ENCODE data around the gene GLRX3. TPM values are rescaled to one million over a fixed set of nuclear protein-coding genes. Genes with fewer than 3 reads are reported as not detected.

GLRX3 gene
- total RNA-seq, 4 donors from 2014 or later: 28.4 to 38.2 (median 35.9) TPM

- Histone ChIP-seq H3K9me3 (no peaks in the 10 kb centered on the region), H3K4me1 (peaks cover 0 to 2% (median under 1%) of the 10 kb centered on the region in 4 donors), H3K4me3 (no peak overlapping the region), H3K36me3 (no peaks in the 10 kb centered on the region), H3K27me3 (peaks cover 0 to 8% of the 10 kb centered on the region in 2 donors), H3K27ac (no peak overlapping the region)
- TF ChIP-seq EP300 (IDR thresholded peaks at IDR 0.05): no peak
- TF ChIP-seq POLR2A (IDR thresholded peaks at IDR 0.05): no peak
- TF ChIP-seq CTCF (IDR thresholded peaks at IDR 0.05): no peak
- 76 to 77% methylated on average over 10 of the region's 10 CpGs for WGBS, 2 donors
- no peak for DNase-seq (ENCODE audit: low spot score in 2 of 2)
These were observed 59.6 kb downstream of the GLRX3 start for GRCh38 chr10:130195746-130196294.

- TF ChIP-seq EP300 (IDR thresholded peaks at IDR 0.05): no peak
- no peak for TF ChIP-seq POLR2A (IDR thresholded peaks at IDR 0.05)
- TF ChIP-seq CTCF (IDR thresholded peaks at IDR 0.05): no peak
- Histone ChIP-seq H3K4me3 (no peak overlapping the region), H3K27me3 (peaks cover 0 to 10% of the 10 kb centered on the region in 2 donors), H3K4me1 (no peaks in the 10 kb centered on the region), H3K36me3 (no peaks in the 10 kb centered on the region), H3K9me3 (no peaks in the 10 kb centered on the region), H3K27ac (no peak overlapping the region)
- WGBS, 2 donors: 86 to 89% methylated on average over 13 to 14 of the region's 15 CpGs
- DNase-seq (ENCODE audit: low spot score in 2 of 2): no peak
These were observed 60.6 kb downstream of the GLRX3 start for GRCh38 chr10:130196511-130197487.

- Histone ChIP-seq H3K9me3 (no peaks in the 10 kb centered on the region), H3K27me3 (peaks cover 0 to 10% of the 10 kb centered on the region in 2 donors), H3K36me3 (no peaks in the 10 kb centered on the region), H3K4me3 (no peak overlapping the region), H3K4me1 (no peaks in the 10 kb centered on the region), H3K27ac (no peak overlapping the region)
- no peak for DNase-seq (ENCODE audit: low spot score in 2 of 2)
- TF ChIP-seq POLR2A (IDR thresholded peaks at IDR 0.05): no peak
- no peak for TF ChIP-seq EP300 (IDR thresholded peaks at IDR 0.05)
- TF ChIP-seq CTCF (IDR thresholded peaks at IDR 0.05): no peak
- 69% methylated on average over 6 of the region's 6 CpGs for WGBS, 2 donors
These were observed 62.5 kb downstream of the GLRX3 start for GRCh38 chr10:130198651-130199050.

GRCh38 chr10:130200179-130201042, 64.2 kb downstream of the GLRX3 start:
- no peaks in the 10 kb centered on the region for H3K36me3 ChIP-seq
- TF ChIP-seq CTCF (IDR thresholded peaks at IDR 0.05): no peak
- TF ChIP-seq POLR2A (IDR thresholded peaks at IDR 0.05): no peak
- no peak for TF ChIP-seq EP300 (IDR thresholded peaks at IDR 0.05)
- peaks cover 0 to 10% of the 10 kb centered on the region in 2 donors for H3K27me3 ChIP-seq
- WGBS, 2 donors: 74 to 76% methylated on average over 20 to 26 of the region's 26 CpGs
- no peak overlapping the region for H3K27ac ChIP-seq
- H3K4me3 ChIP-seq: no peak overlapping the region
- no peaks in the 10 kb centered on the region for H3K9me3 ChIP-seq
- no peak for DNase-seq (ENCODE audit: low spot score in 2 of 2)
- H3K4me1 ChIP-seq: no peaks in the 10 kb centered on the region

Data from tibial nerve (tissue), 4 donors.